Measurements from ENCODE around the gene CNOT11.

DNA sequence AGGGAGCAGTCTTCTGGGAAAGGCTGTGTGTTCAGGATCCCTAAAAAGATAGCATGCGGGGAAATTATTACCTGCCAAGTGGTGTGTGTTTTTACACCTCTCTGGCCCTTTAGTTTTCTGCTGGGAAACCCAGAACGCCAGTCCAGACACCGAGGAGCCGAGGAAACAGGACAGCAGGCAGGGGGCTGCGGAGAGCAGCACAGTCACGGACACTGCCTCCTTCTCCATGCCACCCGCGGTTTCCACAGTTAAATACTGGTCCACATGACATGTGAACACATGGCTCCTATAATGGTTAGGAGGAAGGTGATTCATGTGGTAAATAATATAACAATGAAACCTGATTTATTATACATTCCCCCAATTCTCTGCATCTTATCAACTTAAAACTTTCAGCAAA, 20.4 kb downstream of the CNOT11 start:
- no peak for TF ChIP-seq POLR2A (IDR thresholded peaks at IDR 0.05; ENCODE audit: low read depth, low read length)
- TF ChIP-seq, protein P1, sequence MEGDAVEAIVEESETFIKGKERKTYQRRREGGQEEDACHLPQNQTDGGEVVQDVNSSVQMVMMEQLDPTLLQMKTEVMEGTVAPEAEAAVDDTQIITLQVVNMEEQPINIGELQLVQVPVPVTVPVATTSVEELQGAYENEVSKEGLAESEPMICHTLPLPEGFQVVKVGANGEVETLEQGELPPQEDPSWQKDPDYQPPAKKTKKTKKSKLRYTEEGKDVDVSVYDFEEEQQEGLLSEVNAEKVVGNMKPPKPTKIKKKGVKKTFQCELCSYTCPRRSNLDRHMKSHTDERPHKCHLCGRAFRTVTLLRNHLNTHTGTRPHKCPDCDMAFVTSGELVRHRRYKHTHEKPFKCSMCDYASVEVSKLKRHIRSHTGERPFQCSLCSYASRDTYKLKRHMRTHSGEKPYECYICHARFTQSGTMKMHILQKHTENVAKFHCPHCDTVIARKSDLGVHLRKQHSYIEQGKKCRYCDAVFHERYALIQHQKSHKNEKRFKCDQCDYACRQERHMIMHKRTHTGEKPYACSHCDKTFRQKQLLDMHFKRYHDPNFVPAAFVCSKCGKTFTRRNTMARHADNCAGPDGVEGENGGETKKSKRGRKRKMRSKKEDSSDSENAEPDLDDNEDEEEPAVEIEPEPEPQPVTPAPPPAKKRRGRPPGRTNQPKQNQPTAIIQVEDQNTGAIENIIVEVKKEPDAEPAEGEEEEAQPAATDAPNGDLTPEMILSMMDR (conservative IDR thresholded peaks at IDR 0.05; ENCODE audit: low read depth, low read length) = no peak
- TF ChIP-seq CEBPB (IDR thresholded peaks at IDR 0.05; ENCODE audit: low read depth, low read length) = no peak
- no peak for TF ChIP-seq RAD21 (IDR thresholded peaks at IDR 0.05; ENCODE audit: low read length)
- TF ChIP-seq ELK1 (IDR thresholded peaks at IDR 0.05; ENCODE audit: borderline replicate concordance, low read depth, low read length) = no peak
- no peak for TF ChIP-seq MAZ (IDR thresholded peaks at IDR 0.05; ENCODE audit: borderline replicate concordance, low read depth, low read length)
- TF ChIP-seq SMC3 (IDR thresholded peaks at IDR 0.05; ENCODE audit: low read depth, low read length) = no peak
- TF ChIP-seq, protein P2, sequence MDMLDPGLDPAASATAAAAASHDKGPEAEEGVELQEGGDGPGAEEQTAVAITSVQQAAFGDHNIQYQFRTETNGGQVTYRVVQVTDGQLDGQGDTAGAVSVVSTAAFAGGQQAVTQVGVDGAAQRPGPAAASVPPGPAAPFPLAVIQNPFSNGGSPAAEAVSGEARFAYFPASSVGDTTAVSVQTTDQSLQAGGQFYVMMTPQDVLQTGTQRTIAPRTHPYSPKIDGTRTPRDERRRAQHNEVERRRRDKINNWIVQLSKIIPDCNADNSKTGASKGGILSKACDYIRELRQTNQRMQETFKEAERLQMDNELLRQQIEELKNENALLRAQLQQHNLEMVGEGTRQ (IDR thresholded peaks at IDR 0.05; ENCODE audit: low read depth, low read length) = no peak
- no peak for TF ChIP-seq MXI1 (IDR thresholded peaks at IDR 0.05; ENCODE audit: borderline replicate concordance, low read depth, low read length)
- no peak for TF ChIP-seq MAFK (IDR thresholded peaks at IDR 0.05; ENCODE audit: low read depth, low read length)
- no peak for TF ChIP-seq CHD1 (IDR thresholded peaks at IDR 0.05; ENCODE audit: low read depth, low read length)
